Measurements from ENCODE around the gene DLG2.
"Not testable (repeated sequence)": the region's sequence is repeated elsewhere in the genome, so short reads cannot be mapped to it uniquely, and the experiment has no call there.

DNA sequence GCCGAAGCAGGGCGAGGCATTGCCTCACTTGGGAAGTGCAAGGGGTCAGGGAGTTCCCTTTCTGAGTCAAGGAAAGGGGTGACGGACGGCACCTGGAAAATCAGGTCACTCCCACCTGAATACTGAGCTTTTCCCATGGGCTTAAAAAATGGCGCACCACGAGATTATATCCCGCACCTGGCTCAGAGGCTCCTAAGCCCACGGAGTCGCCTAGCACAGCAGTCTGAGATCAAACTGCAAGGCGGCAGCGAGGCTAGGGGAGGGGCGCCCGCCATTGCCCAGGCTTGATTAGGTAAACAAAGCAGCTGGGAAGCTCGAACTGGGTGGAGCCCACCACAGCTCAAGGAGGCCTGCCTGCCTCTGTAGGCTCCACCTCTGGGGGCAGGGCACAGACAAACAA is 2039.3 kb downstream of the DLG2 start:
- TF ChIP-seq, protein P1, sequence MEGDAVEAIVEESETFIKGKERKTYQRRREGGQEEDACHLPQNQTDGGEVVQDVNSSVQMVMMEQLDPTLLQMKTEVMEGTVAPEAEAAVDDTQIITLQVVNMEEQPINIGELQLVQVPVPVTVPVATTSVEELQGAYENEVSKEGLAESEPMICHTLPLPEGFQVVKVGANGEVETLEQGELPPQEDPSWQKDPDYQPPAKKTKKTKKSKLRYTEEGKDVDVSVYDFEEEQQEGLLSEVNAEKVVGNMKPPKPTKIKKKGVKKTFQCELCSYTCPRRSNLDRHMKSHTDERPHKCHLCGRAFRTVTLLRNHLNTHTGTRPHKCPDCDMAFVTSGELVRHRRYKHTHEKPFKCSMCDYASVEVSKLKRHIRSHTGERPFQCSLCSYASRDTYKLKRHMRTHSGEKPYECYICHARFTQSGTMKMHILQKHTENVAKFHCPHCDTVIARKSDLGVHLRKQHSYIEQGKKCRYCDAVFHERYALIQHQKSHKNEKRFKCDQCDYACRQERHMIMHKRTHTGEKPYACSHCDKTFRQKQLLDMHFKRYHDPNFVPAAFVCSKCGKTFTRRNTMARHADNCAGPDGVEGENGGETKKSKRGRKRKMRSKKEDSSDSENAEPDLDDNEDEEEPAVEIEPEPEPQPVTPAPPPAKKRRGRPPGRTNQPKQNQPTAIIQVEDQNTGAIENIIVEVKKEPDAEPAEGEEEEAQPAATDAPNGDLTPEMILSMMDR (IDR thresholded peaks at IDR 0.05): not testable (repeated sequence)
- not testable (repeated sequence) for TF ChIP-seq POLR2A (IDR thresholded peaks at IDR 0.05)
